ENCODE results near the gene QSER1.

- TF ChIP-seq CTCF (conservative IDR thresholded peaks at IDR 0.05; ENCODE audit: low read depth in 2 of 2) (no peak), REST (IDR thresholded peaks at IDR 0.05; ENCODE audit: unreplicated experiment) (no peak), EZH2phosphoT487 (IDR thresholded peaks at IDR 0.05; ENCODE audit: unreplicated experiment) (no peak), EZH2 (IDR thresholded peaks at IDR 0.05; ENCODE audit: low read depth, unreplicated experiment) (no peak)
These were observed 42.9 kb upstream of the QSER1 start for GRCh38 chr11:32849761-32850160.

Data from GM23338 (cell line).